SJSA1 (cell line): ENCODE measurements around the gene SLC4A7. TPM values are rescaled to one million over a fixed set of nuclear protein-coding genes. Genes with fewer than 3 reads are reported as not detected.

Experiments
- DNase-seq, 2 experiments: peaks; one replicate each; pipeline ENCODE4 v3.0.0-alpha.2; 2015 to 2020; ENCODE audit warnings: low spot score in 2 of 2, low read depth in 1 of 2
- H3K27ac ChIP-seq: fragments of 250-450 bp; sonication (Bioruptor Pico); 2 replicates; pipeline ENCODE4 v1.5.1; 2020; ENCODE audit warnings: mild to moderate bottlenecking, moderate library complexity
- H3K27me3 ChIP-seq: fragments of 250-450 bp; sonication (Bioruptor Pico); replicated peaks from 2 replicates; pipeline ENCODE4 v1.5.1; 2020; ENCODE audit warnings: mild to moderate bottlenecking, moderate library complexity
- H3K36me3 ChIP-seq: fragments of 250-450 bp; sonication (Bioruptor Pico); 2 replicates; pipeline ENCODE4 v1.5.1; 2020; ENCODE audit warnings: mild to moderate bottlenecking
- H3K4me1 ChIP-seq: fragments of 250-450 bp; sonication (Bioruptor Pico); replicated peaks from 2 replicates; pipeline ENCODE4 v1.6.1; 2021; ENCODE audit warnings: mild to moderate bottlenecking
- H3K4me3 ChIP-seq: fragments of 250-450 bp; sonication (Bioruptor Pico); 2 replicates; pipeline ENCODE4 v1.5.1; 2020; ENCODE audit warnings: mild to moderate bottlenecking
- H3K9me3 ChIP-seq: fragments of 250-450 bp; sonication (Bioruptor Pico); replicated peaks from 2 replicates; pipeline ENCODE4 v1.5.1; 2020; ENCODE audit warnings: mild to moderate bottlenecking
- total RNA-seq: library from RNA; depleted of rRNA; stranded (reverse); fragments of >200 nt; shearing (Covaris generic); gene quantifications from 2 replicates; pipeline ENCODE4 v1.2.3, GENCODE V29; 2014

The SLC4A7 gene
- total RNA-seq, 1 experiment from 2014 or later: 41.6 TPM

DNA sequence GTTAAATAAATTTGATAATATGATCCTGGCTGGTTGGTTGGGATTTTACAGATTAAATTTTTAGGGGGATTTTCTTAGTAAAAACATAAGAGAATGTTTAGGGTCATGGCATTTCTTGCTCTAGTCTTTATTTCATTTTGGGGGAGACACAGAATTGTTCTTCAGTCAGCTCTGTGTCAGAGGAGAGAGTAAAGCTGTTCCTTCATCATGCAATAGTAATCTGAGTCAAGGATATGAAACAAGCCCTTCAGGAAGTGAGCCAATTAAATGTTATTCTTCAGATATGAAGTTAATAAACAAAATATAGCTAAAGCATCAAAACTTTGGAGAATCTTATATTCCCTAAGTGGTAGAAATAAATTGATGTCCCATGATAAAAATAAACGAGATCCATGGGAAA is 22.9 kb upstream of the SLC4A7 start:
- H3K9me3 ChIP-seq: no peaks in the 10 kb centered on the region
- no peaks in the 10 kb centered on the region for H3K36me3 ChIP-seq
- peaks cover 34% of the 10 kb centered on the region for H3K4me1 ChIP-seq
- no peaks in the 10 kb centered on the region for H3K27me3 ChIP-seq
- H3K4me3 ChIP-seq: no peak overlapping the region
- no peak overlapping the region for H3K27ac ChIP-seq
- DNase-seq: no peak

DNA sequence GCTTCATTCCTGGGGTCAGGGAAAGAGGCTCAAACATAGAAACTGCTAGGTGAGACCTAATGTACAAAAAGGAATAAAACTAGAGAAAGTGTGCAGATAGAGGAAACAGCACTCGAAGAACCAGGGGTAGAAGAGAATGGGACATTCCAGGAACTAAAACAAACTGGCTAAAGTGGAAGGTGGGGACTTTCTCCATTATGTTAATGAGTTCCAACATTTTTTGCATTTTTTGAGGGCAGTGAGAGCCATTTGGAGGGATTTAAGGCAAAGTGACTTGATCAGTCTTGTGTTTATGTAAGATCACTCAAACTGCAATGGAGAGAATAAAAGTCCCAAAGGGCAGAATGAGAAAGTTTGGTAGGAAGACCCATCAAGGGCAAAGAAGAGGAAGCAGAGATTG is 20.6 kb upstream of the SLC4A7 start:
- H3K36me3 ChIP-seq: no peaks in the 10 kb centered on the region
- peak in 1 of 2 experiments; percentile 48 for DNase-seq
- H3K27ac ChIP-seq: peak overlapping the region; percentile 45
- H3K9me3 ChIP-seq: no peaks in the 10 kb centered on the region
- H3K4me1 ChIP-seq: peaks cover 26% of the 10 kb centered on the region
- no peak overlapping the region for H3K4me3 ChIP-seq
- H3K27me3 ChIP-seq: no peaks in the 10 kb centered on the region

GRCh38 chr3:27503526-27503925 is 19.3 kb upstream of the SLC4A7 start:
- H3K4me1 ChIP-seq: peaks cover 26% of the 10 kb centered on the region
- H3K9me3 ChIP-seq: no peaks in the 10 kb centered on the region
- peak; percentile 80 to 83 for DNase-seq
- H3K36me3 ChIP-seq: no peaks in the 10 kb centered on the region
- H3K27ac ChIP-seq: peak overlapping the region; percentile 45
- no peaks in the 10 kb centered on the region for H3K27me3 ChIP-seq
- no peak overlapping the region for H3K4me3 ChIP-seq

GRCh38 chr3:27501759-27502158 is 17.6 kb upstream of the SLC4A7 start:
- Histone ChIP-seq H3K27ac (no peak overlapping the region), H3K4me3 (no peak overlapping the region), H3K4me1 (peaks cover 24% of the 10 kb centered on the region), H3K9me3 (no peaks in the 10 kb centered on the region), H3K36me3 (no peaks in the 10 kb centered on the region), H3K27me3 (no peaks in the 10 kb centered on the region)
- DNase-seq: no peak

DNA sequence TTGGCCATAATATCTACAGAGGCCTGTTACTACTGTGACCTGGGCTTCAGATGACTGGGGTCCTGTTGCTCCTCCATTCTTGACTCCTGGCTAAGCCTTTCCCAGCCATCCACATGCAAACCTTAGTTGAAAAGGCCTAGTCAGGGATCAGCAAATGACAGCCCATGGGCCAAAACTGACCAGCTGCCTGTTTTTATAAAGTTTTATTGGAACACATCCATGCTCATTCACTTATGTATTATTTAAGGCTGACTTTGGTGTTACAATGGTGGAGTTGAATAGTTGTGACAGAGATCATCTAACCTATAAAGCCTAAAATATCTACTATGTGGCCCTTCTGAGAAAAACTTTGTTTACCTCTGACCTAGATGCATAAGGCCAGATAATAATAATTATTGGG is 16.8 kb upstream of the SLC4A7 start:
- H3K4me3 ChIP-seq: no peak overlapping the region
- H3K4me1 ChIP-seq: peaks cover 24% of the 10 kb centered on the region

DNA sequence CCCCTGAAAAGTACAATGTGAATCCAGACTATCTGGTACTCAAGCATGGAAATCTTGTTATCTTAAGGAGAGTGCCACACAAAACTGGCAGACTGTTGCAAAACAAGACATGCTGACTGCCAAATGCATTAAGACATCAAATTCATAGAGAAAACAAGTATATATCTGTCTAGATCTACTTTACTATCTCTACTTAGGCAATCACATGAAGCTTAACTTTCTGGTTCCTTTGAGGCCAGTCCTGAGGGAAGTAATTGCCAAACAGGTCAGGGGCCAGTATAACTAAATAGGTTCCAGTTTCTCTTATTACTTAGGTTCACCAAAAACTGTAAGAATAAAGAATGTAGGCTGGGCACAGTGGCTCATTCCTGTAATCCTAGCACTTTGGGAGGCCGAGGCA is 15.9 kb upstream of the SLC4A7 start:
- Histone ChIP-seq H3K4me3 (no peak overlapping the region), H3K27me3 (no peaks in the 10 kb centered on the region), H3K27ac (no peak overlapping the region), H3K36me3 (no peaks in the 10 kb centered on the region), H3K9me3 (no peaks in the 10 kb centered on the region), H3K4me1 (peaks cover 18% of the 10 kb centered on the region)
- DNase-seq: no peak

More for the DNA sequence above, 16.8 kb upstream of the SLC4A7 start:
- Histone ChIP-seq H3K9me3 (no peaks in the 10 kb centered on the region), H3K27me3 (no peaks in the 10 kb centered on the region), H3K27ac (no peak overlapping the region), H3K36me3 (no peaks in the 10 kb centered on the region)
- DNase-seq: no peak

- H3K27me3 ChIP-seq: no peaks in the 10 kb centered on the region
- H3K4me3 ChIP-seq: no peak overlapping the region
- no peaks in the 10 kb centered on the region for H3K36me3 ChIP-seq
- no peaks in the 10 kb centered on the region for H3K4me1 ChIP-seq
- DNase-seq: no peak
- H3K27ac ChIP-seq: no peak overlapping the region
- no peaks in the 10 kb centered on the region for H3K9me3 ChIP-seq
Measured at GRCh38 chr3:27494784-27495183, 10.6 kb upstream of the SLC4A7 start.

DNA sequence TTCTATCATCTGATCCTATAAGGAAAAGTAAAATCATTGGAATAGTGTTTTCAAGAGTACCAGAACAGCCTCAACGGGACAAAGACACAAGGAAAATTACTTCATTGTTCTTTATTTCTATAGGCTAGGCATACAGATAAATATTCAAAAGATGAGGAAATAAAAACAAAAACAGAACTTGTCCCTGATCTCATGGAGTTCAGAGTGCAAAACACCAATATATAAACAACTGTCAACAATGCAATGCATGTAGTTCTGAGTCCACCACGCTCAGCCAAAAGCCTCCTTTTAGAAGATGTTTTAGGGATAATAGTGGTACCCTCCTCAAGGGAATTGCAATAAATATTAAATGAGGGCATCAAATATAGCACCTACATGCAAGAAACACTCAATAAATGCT is 4.6 kb upstream of the SLC4A7 start:
- no peaks in the 10 kb centered on the region for H3K27me3 ChIP-seq
- H3K36me3 ChIP-seq: peaks cover 4% of the 10 kb centered on the region
- H3K4me1 ChIP-seq: no peaks in the 10 kb centered on the region
- H3K4me3 ChIP-seq: no peak overlapping the region
- no peaks in the 10 kb centered on the region for H3K9me3 ChIP-seq
- no peak for DNase-seq
- H3K27ac ChIP-seq: no peak overlapping the region

GRCh38 chr3:27487383-27487782 is 3.2 kb upstream of the SLC4A7 start:
- Histone ChIP-seq H3K9me3 (no peaks in the 10 kb centered on the region), H3K36me3 (peaks cover 5% of the 10 kb centered on the region), H3K27me3 (no peaks in the 10 kb centered on the region), H3K4me1 (no peaks in the 10 kb centered on the region), H3K27ac (no peak overlapping the region), H3K4me3 (no peak overlapping the region)
- no peak for DNase-seq

- Histone ChIP-seq H3K27ac (no peak overlapping the region), H3K4me1 (no peaks in the 10 kb centered on the region), H3K9me3 (no peaks in the 10 kb centered on the region), H3K36me3 (peaks cover 10% of the 10 kb centered on the region), H3K4me3 (no peak overlapping the region), H3K27me3 (no peaks in the 10 kb centered on the region)
- no peak for DNase-seq
Measured at GRCh38 chr3:27486336-27486735, 2.2 kb upstream of the SLC4A7 start.

DNA sequence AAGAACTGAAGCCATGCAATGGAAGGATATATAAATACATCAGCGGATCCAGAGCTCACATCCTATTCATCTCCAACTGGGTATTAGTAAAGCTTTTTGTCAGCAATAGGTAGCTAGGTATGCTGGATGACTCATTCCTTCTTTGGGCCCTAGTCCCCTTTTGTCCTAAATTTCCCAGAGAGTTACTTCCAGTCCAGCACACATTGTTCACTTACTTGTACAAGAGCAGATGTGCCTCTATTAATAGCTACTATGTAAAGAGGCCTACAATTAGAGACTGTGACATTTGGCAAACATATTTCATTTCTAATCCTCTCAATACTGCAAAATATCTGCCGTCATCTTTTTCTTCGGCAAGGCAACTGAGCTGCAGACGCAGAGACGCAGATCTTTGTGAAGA is 1.7 kb upstream of the SLC4A7 start:
- H3K27ac ChIP-seq: no peak overlapping the region
- H3K4me1 ChIP-seq: no peaks in the 10 kb centered on the region
- peaks cover 11% of the 10 kb centered on the region for H3K36me3 ChIP-seq
- H3K27me3 ChIP-seq: no peaks in the 10 kb centered on the region
- no peak overlapping the region for H3K4me3 ChIP-seq
- H3K9me3 ChIP-seq: no peaks in the 10 kb centered on the region
- no peak for DNase-seq

- peak; percentile 43 to 69 for DNase-seq
- H3K9me3 ChIP-seq: no peaks in the 10 kb centered on the region
- H3K4me3 ChIP-seq: peak overlapping the region; percentile 98
- peak overlapping the region; percentile 74 for H3K27ac ChIP-seq
- no peaks in the 10 kb centered on the region for H3K27me3 ChIP-seq
- no peaks in the 10 kb centered on the region for H3K4me1 ChIP-seq
- peaks cover 11% of the 10 kb centered on the region for H3K36me3 ChIP-seq
Measured at GRCh38 chr3:27483117-27484014, 818 bp downstream of the SLC4A7 start.

DNA sequence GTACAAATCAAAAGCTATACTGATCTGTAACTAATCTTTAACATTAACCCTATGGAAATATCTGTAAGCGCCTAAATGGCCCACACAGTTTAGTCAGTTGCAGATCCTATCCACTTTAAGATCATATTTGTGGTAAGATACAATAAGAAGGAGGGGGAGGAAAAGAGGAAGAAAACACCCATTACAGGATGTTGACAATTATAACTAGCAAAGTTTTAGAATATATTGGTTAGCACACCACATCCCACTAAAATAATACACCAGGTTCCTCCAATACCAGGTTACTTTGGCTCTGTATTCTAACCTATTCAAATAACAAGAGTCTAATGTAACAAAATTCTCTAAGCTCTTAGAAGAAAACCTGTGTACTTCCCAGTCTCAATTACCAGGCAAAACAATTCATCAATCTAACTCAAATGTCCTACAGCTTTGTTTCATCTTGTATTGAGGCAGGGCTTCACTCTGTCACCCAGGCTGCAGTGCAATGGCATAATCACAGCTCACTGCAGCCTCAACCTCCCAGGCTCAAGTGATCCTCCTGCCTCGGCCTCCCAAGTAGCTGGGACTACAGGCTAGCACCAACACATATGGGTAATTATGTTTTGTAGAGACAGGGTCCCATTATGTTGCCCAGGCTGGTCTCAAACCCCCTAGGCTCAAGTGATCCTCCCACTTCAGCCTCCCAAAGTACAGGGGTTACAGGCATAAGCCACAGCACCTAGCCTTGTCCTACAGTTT is 4.2 kb downstream of the SLC4A7 start:
- no peak for DNase-seq
- Histone ChIP-seq H3K27me3 (no peaks in the 10 kb centered on the region), H3K36me3 (peaks cover 15% of the 10 kb centered on the region), H3K9me3 (no peaks in the 10 kb centered on the region), H3K27ac (no peak overlapping the region), H3K4me1 (no peaks in the 10 kb centered on the region), H3K4me3 (no peak overlapping the region)

- no peak overlapping the region for H3K27ac ChIP-seq
- H3K4me1 ChIP-seq: peaks cover 9% of the 10 kb centered on the region
- no peaks in the 10 kb centered on the region; the same call in 1 of the 2 replicates for H3K36me3 ChIP-seq
- no peaks in the 10 kb centered on the region for H3K27me3 ChIP-seq
- no peaks in the 10 kb centered on the region for H3K9me3 ChIP-seq
- no peak for DNase-seq
- no peak overlapping the region for H3K4me3 ChIP-seq
Measured at GRCh38 chr3:27471923-27472550, 12.1 kb downstream of the SLC4A7 start.
